HG02885 (cell line): Measurements from ENCODE around the gene FRMD3.
"Not testable (repeated sequence)": the region's sequence is repeated elsewhere in the genome, so short reads cannot be mapped to it uniquely, and the experiment has no call there.

Experiments
- ATAC-seq: cut with Tn5 transposase; IDR thresholded peaks from one replicate; pipeline ENCODE4 v1.9.1; 2021; ENCODE audit warnings: mild to moderate bottlenecking; ENCODE audit not compliant: unreplicated experiment, poor library complexity

The FRMD3 gene

GRCh38 chr9:83526211-83526610 is 12.0 kb downstream of the FRMD3 start:
- no peak for ATAC-seq

- no peak for ATAC-seq
Observed at GRCh38 chr9:83523684-83524083, 14.5 kb downstream of the FRMD3 start.

- ATAC-seq: no peak
Observed at GRCh38 chr9:83521411-83521810, 16.8 kb downstream of the FRMD3 start.

- ATAC-seq: no peak
Observed at GRCh38 chr9:83521011-83521410, 17.2 kb downstream of the FRMD3 start.

GRCh38 chr9:83520292-83520691 is 17.9 kb downstream of the FRMD3 start:
- no peak for ATAC-seq

GRCh38 chr9:83517980-83518379 is 20.2 kb downstream of the FRMD3 start:
- not testable (repeated sequence) for ATAC-seq

- no peak for ATAC-seq
Observed at GRCh38 chr9:83514767-83515166, 23.4 kb downstream of the FRMD3 start.

GRCh38 chr9:83512621-83513020 is 25.6 kb downstream of the FRMD3 start:
- no peak for ATAC-seq

- ATAC-seq: peak; percentile 98
Observed at GRCh38 chr9:83511051-83511450, 27.1 kb downstream of the FRMD3 start.

GRCh38 chr9:83509402-83509801 is 28.8 kb downstream of the FRMD3 start:
- no peak for ATAC-seq

- ATAC-seq: no peak
Observed at GRCh38 chr9:83508067-83508466, 30.1 kb downstream of the FRMD3 start.

GRCh38 chr9:83505282-83505681 is 32.9 kb downstream of the FRMD3 start:
- no peak for ATAC-seq

- ATAC-seq: no peak
Observed at GRCh38 chr9:83503866-83504265, 34.3 kb downstream of the FRMD3 start.

GRCh38 chr9:83501565-83501964 is 36.6 kb downstream of the FRMD3 start:
- ATAC-seq: no peak

- ATAC-seq: no peak
Observed at GRCh38 chr9:83497441-83497840, 40.8 kb downstream of the FRMD3 start.

- ATAC-seq: no peak
Observed at GRCh38 chr9:83491995-83492394, 46.2 kb downstream of the FRMD3 start.

- no peak for ATAC-seq
Observed at GRCh38 chr9:83491413-83491812, 46.8 kb downstream of the FRMD3 start.

GRCh38 chr9:83489961-83490360 is 48.2 kb downstream of the FRMD3 start:
- no peak for ATAC-seq

GRCh38 chr9:83484990-83485389 is 53.2 kb downstream of the FRMD3 start:
- no peak for ATAC-seq

- ATAC-seq: no peak
Observed at GRCh38 chr9:83483223-83483622, 55.0 kb downstream of the FRMD3 start.

GRCh38 chr9:83479765-83480164 is 58.4 kb downstream of the FRMD3 start:
- ATAC-seq: no peak

GRCh38 chr9:83477571-83477970 is 60.6 kb downstream of the FRMD3 start:
- no peak for ATAC-seq

GRCh38 chr9:83477120-83477519 is 61.1 kb downstream of the FRMD3 start:
- ATAC-seq: no peak
